Measurements from ENCODE around the gene GPR139.

DNA sequence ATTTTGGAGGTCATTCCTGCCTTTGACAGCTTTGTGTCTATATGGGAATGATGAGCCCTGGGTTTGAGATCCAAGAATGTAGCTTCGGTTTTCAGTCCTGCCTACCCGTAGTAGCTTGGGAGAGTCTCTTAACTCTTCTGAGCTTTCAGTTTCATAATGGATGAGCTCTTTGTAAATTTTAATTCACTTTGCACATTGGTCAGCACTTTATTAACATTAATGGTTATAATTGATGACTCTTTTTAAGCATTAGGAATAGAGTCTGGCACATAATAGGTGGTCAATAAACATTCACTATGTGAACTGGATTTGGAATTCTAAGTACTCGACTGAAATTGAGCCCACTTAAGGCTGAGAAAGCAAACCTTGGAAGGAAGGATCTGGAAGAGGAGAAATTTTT is 17.3 kb downstream of the GPR139 start:
- TF ChIP-seq, protein P1, sequence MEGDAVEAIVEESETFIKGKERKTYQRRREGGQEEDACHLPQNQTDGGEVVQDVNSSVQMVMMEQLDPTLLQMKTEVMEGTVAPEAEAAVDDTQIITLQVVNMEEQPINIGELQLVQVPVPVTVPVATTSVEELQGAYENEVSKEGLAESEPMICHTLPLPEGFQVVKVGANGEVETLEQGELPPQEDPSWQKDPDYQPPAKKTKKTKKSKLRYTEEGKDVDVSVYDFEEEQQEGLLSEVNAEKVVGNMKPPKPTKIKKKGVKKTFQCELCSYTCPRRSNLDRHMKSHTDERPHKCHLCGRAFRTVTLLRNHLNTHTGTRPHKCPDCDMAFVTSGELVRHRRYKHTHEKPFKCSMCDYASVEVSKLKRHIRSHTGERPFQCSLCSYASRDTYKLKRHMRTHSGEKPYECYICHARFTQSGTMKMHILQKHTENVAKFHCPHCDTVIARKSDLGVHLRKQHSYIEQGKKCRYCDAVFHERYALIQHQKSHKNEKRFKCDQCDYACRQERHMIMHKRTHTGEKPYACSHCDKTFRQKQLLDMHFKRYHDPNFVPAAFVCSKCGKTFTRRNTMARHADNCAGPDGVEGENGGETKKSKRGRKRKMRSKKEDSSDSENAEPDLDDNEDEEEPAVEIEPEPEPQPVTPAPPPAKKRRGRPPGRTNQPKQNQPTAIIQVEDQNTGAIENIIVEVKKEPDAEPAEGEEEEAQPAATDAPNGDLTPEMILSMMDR (conservative IDR thresholded peaks at IDR 0.05; ENCODE audit: low read depth, low read length), result no peak
- no peak for TF ChIP-seq EZH2 (IDR thresholded peaks at IDR 0.05; ENCODE audit: borderline replicate concordance, low read depth, low read length, poor library complexity, severe bottlenecking)
